HG03064 (cell line): Measurements from ENCODE around the gene LEMD3.

ENCODE experiments used
- ATAC-seq: cut with Tn5 transposase; IDR thresholded peaks from one replicate; pipeline ENCODE4 v1.9.1; 2021; ENCODE audit warnings: low read depth; ENCODE audit not compliant: unreplicated experiment

The LEMD3 gene

GRCh38 chr12:65204886-65205525 is 35.6 kb downstream of the LEMD3 start:
- ATAC-seq = no peak

- peak; percentile 48 for ATAC-seq
Observed at GRCh38 chr12:65205886-65206285, 36.5 kb downstream of the LEMD3 start.

DNA sequence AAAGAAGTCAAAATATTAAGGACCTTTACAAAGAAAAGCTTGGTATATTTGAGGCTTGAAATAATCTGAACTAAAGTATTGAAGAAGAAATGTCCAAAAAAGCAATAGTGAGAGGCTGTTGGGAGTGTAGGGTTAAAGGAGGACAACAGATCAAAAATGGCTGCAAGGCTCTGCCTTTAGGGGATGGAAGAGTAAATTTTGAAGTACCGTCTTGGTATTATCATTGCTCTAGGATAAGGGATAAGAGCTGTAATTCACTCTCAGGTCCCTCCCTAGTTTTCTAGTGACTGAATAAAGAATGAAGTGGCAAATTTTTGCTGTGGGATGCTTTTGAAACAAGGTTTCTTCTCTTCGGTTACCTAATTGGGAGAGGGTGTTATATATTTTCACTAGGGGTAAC is 38.7 kb downstream of the LEMD3 start:
- ATAC-seq = no peak

- ATAC-seq = no peak
Observed at GRCh38 chr12:65208964-65209654, 39.7 kb downstream of the LEMD3 start.

- ATAC-seq = peak; percentile 72
Observed at GRCh38 chr12:65209655-65210043, 40.3 kb downstream of the LEMD3 start.

DNA sequence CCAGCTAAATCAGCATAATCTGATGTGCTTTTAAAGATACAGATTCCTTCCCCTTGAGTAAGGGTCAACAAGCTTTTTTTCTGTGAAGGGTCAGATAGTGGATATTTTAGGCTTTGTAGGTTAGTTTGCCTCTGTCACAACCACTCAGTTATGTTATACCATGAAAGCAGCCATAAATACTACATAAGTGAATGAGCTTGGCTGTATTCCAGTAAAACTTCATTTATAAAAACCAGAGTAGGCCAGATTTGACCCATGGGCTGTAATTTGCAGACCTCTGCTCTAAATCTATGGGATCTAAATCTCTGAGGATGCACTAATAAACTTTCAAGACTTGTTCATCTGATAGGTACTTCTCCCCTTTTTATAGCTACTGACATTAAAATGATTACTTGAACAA is 47.7 kb downstream of the LEMD3 start:
- ATAC-seq = no peak

- no peak for ATAC-seq
Observed at GRCh38 chr12:65220761-65221160, 51.4 kb downstream of the LEMD3 start.

- ATAC-seq = no peak
Observed at GRCh38 chr12:65229441-65229840, 60.1 kb downstream of the LEMD3 start.

- no peak for ATAC-seq
Observed at GRCh38 chr12:65232476-65233077, 63.2 kb downstream of the LEMD3 start.

GRCh38 chr12:65237153-65237552 is 67.8 kb downstream of the LEMD3 start:
- ATAC-seq = no peak

DNA sequence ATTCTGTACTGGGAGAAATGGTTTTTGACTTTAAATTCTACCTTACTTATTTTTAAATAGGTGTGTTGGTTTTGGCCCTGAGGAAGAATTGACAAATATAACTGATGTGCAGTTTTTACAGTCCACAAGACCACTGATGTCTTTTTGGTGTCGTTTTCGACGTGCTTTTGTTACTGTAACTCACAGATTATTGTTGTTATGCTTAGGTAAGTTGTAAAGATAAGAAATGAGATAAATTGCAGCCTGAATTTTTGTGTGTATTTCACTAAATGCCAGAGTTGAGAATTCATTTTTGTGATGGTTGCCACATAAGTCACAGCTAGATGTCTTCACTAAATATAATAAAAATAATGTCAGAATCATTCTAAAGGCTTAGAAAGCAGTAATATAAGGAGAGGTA is 69.2 kb downstream of the LEMD3 start:
- no peak for ATAC-seq

DNA sequence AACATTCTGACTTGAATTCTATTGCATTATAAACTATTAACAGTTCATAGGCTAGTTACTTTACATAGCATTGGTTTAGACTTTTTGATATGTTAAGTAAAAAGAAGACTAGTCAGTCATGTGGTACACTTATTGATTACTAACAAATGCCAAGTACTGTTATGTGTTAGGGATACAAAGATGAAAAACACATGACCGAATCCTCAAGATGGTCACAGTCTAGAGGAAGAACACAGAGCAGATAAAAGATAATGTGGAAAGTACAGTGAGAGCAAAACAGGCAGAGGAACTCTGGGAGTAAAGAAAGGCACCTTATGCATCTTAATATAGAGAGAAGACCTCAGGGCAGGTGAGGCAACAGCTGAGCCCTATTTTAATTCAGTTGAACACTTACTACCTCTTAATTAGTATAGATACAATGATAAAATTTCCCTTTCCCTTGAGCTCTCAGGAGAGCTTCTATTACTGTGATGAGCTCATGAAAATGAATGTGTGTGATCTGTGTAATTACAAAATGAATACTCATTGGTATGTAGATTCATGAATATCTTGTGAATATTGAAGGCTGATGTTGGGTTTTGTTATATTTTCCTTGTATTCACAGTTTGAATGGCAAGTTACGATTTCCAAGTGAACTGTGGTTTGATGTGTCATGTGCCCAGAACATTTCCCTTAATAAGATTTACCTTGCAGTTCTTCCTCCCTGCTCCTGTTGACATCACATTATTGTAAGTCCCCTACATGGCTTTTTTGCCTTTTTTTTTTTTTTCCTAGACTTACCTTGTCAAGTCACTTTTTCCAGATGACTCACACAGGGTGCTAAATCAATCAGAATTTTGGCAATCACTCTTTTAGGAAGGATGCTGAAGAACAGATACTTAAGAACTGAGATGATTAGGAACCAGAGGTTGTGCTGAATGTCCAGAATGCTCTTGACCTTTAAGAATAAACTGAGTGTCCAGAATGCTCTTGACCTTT is 79.6 kb downstream of the LEMD3 start:
- no peak for ATAC-seq

GRCh38 chr12:65252515-65252914 is 83.1 kb downstream of the LEMD3 start:
- no peak for ATAC-seq

DNA sequence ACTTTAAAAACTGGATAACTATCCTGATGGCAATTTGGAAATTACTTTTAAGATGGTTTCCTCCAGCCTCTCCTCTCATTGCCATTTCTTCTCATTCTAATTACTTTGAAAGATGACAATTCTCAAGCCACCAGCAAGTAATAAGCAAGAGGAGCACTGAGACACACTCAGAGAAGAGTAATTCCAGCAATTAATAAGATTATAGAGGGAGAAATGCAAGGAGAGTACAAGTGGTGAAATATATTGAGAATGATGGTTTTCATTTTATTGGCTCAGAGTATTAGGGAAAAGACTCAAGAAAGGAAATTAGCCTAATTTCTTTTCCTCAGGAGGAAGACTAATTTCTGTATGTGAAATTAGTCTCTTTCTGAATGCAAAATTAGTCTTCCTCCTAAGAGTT is 88.6 kb downstream of the LEMD3 start:
- no peak for ATAC-seq

DNA sequence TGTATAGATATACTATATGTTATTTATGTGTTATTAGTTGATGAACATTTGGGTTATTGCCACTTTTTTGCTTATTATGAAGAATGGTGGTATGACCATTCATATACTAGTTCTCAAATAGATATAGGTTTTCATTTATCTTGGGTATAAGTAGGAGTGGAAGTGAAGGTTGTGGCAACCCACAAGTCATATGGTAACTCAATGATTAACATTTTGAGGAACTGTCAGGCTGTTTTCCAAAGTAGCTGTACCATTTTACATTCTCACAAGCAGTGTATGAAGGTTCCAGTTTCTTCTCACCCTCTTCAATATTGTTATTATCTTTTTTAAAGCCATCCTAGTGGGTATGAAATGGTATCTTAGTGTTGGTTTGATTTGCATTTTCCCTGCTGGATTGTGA is 90.1 kb downstream of the LEMD3 start:
- ATAC-seq = no peak

DNA sequence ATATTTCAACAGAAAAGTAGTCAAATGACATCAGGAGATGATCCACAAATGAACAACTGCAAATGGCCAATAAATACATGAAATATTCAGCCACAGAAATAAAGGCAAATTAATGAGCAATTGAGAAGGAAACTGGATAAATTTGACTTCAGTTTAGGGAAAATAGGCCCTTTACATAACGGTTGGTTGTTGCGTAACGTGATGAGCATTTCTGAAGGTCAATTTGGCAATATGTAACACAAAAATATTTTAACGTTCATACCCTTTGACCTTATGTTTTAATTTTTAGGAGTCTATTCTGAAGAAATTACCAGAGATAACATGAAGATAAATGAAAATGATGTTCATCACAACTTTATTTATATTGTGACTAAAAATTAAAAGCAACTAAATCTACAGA is 94.4 kb downstream of the LEMD3 start:
- ATAC-seq = no peak

- ATAC-seq = no peak
Observed at GRCh38 chr12:65266408-65266807, 97.0 kb downstream of the LEMD3 start.

DNA sequence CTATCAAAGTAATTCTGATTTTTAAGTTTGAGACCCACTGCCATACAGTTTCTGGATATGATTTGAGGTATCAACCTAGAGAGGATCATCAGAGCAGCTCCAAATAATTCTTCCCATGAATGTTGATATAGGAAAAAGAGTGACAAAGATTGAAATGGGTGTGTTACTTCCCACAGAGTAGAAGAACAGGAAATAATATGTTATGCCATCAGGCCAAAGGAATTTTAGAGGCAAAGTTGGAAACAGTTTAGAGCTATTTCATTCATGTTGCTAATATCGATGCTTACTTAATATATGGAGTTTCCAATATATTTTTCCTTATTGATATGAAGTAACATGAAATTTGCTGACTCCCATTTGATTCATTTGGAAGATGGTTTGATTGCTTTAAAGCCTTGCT is 100.2 kb downstream of the LEMD3 start:
- no peak for ATAC-seq

DNA sequence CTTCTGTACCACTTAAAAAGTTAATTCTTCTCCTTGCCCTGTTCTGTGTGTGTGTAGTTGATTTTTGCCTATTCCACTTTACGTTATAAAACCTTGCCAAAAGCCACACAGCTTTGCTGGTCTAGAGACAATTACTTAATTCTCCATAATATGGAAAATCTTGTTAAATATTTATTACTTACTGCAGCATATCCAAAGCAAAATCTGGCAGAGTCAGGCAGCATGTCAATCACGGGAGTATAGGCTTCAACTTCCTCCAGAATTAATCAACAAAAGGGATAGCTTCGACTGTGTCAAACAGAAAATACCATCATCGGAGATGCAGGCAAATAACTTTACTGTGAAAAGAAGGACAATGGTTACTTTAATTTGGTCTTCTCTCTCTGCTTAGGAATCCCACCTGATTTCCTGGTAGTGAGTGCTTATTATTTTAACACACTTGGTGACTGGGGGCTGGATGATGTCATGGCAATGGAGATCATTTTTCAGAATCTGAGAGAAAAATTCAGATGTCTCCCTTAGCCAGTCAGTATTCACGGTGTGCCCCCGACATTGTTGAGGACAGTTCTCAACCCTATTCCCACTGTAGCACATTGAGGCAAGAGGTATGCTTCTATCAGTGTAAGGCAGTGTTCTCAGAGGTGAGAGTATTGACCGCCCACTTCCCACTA is 105.4 kb downstream of the LEMD3 start:
- ATAC-seq = no peak

GRCh38 chr12:65275627-65276026 is 106.2 kb downstream of the LEMD3 start:
- no peak for ATAC-seq
